ENCODE data around the gene PRSS53. TPM values are rescaled to one million over a fixed set of nuclear protein-coding genes. Genes with fewer than 3 reads are reported as not detected.

Gene PRSS53
- total RNA-seq, 2 donors from 2014 or later, result 1.7 to 2.8 TPM

GRCh38 chr16:31038993-31039392, 49.8 kb downstream of the PRSS53 start:
- no peak overlapping the region for H3K9ac ChIP-seq (ENCODE audit: extremely low read depth, low read length, poor library complexity, severe bottlenecking)
- DNase-seq, result no peak
- H3K9me3 Mint-ChIP-seq, result no peaks in the 10 kb centered on the region
- H3K9me3 ChIP-seq (ENCODE audit: control insufficient read depth, low read length), result no peaks in the 10 kb centered on the region
- no peaks in the 10 kb centered on the region for H3K4me1 ChIP-seq (ENCODE audit: control insufficient read depth, insufficient read depth, low read length)
- no peak for TF ChIP-seq CTCF (conservative IDR thresholded peaks at IDR 0.05)
- H3K4me1 Mint-ChIP-seq, result peaks cover 2% of the 10 kb centered on the region
- WGBS, 2 experiments (ENCODE audit: insufficient coverage in 1 of 2, insufficient read length in 1 of 2), result 92% methylated on average over 2 of the region's 2 CpGs; no CpG with 5 or more reads in 1 of the 2 experiments
- H3K36me3 ChIP-seq (ENCODE audit: control insufficient read depth, insufficient read depth, low read length), result peaks cover 15% of the 10 kb centered on the region
- no peak overlapping the region for H3K27ac Mint-ChIP-seq
- no peaks in the 10 kb centered on the region for H3K27me3 Mint-ChIP-seq (ENCODE audit: insufficient read depth)
- H3K4me3 Mint-ChIP-seq, result no peak overlapping the region
- H3K36me3 Mint-ChIP-seq (ENCODE audit: low read depth), result peaks cover 30% of the 10 kb centered on the region
- no peak overlapping the region for H3K4me3 ChIP-seq (ENCODE audit: low read length)
- no peak overlapping the region for H3K27ac ChIP-seq (ENCODE audit: low read depth, low read length)
- no peaks in the 10 kb centered on the region for H3K27me3 ChIP-seq (ENCODE audit: control insufficient read depth, insufficient read depth, low read length, poor library complexity, severe bottlenecking)

- H3K36me3 ChIP-seq (ENCODE audit: control insufficient read depth, insufficient read depth, low read length), result peaks cover 6% of the 10 kb centered on the region
- Mint-ChIP-seq H3K27ac (no peak overlapping the region), H3K9me3 (no peaks in the 10 kb centered on the region), H3K36me3 (ENCODE audit: low read depth) (peaks cover 30% of the 10 kb centered on the region), H3K4me1 (peaks cover 6% of the 10 kb centered on the region), H3K4me3 (no peak overlapping the region), H3K27me3 (ENCODE audit: insufficient read depth) (peaks cover 1% of the 10 kb centered on the region)
- 76% methylated on average over 2 of the region's 2 CpGs; no CpG with 5 or more reads in 1 of the 2 experiments for WGBS, 2 experiments (ENCODE audit: insufficient coverage in 1 of 2, insufficient read length in 1 of 2)
- no peak overlapping the region for H3K27ac ChIP-seq (ENCODE audit: low read depth, low read length)
- no peaks in the 10 kb centered on the region for H3K27me3 ChIP-seq (ENCODE audit: control insufficient read depth, insufficient read depth, low read length, poor library complexity, severe bottlenecking)
- DNase-seq, result no peak
- H3K4me3 ChIP-seq (ENCODE audit: low read length), result no peak overlapping the region
- no peaks in the 10 kb centered on the region for H3K9me3 ChIP-seq (ENCODE audit: control insufficient read depth, low read length)
- TF ChIP-seq CTCF (conservative IDR thresholded peaks at IDR 0.05), result no peak
- no peak overlapping the region for H3K9ac ChIP-seq (ENCODE audit: extremely low read depth, low read length, poor library complexity, severe bottlenecking)
- no peaks in the 10 kb centered on the region for H3K4me1 ChIP-seq (ENCODE audit: control insufficient read depth, insufficient read depth, low read length)
Measured at GRCh38 chr16:31036691-31037090, 52.1 kb downstream of the PRSS53 start.

- H3K9ac ChIP-seq (ENCODE audit: extremely low read depth, low read length, poor library complexity, severe bottlenecking), result peak overlapping the region; percentile 78
- peaks cover 18% of the 10 kb centered on the region for H3K36me3 Mint-ChIP-seq (ENCODE audit: low read depth)
- peaks cover 8% of the 10 kb centered on the region for H3K27me3 Mint-ChIP-seq (ENCODE audit: insufficient read depth)
- peak overlapping the region; percentile 80 for H3K27ac Mint-ChIP-seq
- no peaks in the 10 kb centered on the region for H3K9me3 Mint-ChIP-seq
- H3K4me3 Mint-ChIP-seq, result peak overlapping the region; percentile 90
- peak overlapping the region; percentile 98 for H3K4me3 ChIP-seq (ENCODE audit: low read length)
- H3K27me3 ChIP-seq (ENCODE audit: control insufficient read depth, insufficient read depth, low read length, poor library complexity, severe bottlenecking), result no peaks in the 10 kb centered on the region
- no peak for TF ChIP-seq CTCF (conservative IDR thresholded peaks at IDR 0.05)
- peak; percentile 93 for DNase-seq
- no peaks in the 10 kb centered on the region for H3K4me1 ChIP-seq (ENCODE audit: control insufficient read depth, insufficient read depth, low read length)
- H3K9me3 ChIP-seq (ENCODE audit: control insufficient read depth, low read length), result no peaks in the 10 kb centered on the region
- peaks cover 6% of the 10 kb centered on the region for H3K4me1 Mint-ChIP-seq
- peaks cover 6% of the 10 kb centered on the region for H3K36me3 ChIP-seq (ENCODE audit: control insufficient read depth, insufficient read depth, low read length)
- no peak overlapping the region for H3K27ac ChIP-seq (ENCODE audit: low read depth, low read length)
- WGBS, 2 experiments (ENCODE audit: insufficient coverage in 1 of 2, insufficient read length in 1 of 2), result 0% methylated on average over 17 to 47 of the region's 47 CpGs
Measured at GRCh38 chr16:31033709-31034492, 54.8 kb downstream of the PRSS53 start.

Other genes with a start within 250 kb of the PRSS53 start
- 10 to 100 TPM; 64.7 to 67.6 TPM for gene BCL7C, start 194.9 kb downstream of the PRSS53 start, total RNA-seq
- 1 to 10 TPM; 3.1 to 3.3 TPM for gene CTF1, start 192.3 kb downstream of the PRSS53 start, total RNA-seq
- gene FBXL19, start 165.4 kb downstream of the PRSS53 start, total RNA-seq, result 10 to 100 TPM; 74.0 to 84.3 TPM
- gene ORAI3, start 139.9 kb downstream of the PRSS53 start, total RNA-seq, result 10 to 100 TPM; 16.9 to 17.7 TPM
- gene SETD1A, start 131.2 kb downstream of the PRSS53 start, total RNA-seq, result 10 to 100 TPM; 23.8 to 25.0 TPM
- 1 to 10 TPM; 4.1 to 4.8 TPM for gene HSD3B7, start 103.7 kb downstream of the PRSS53 start, total RNA-seq
- gene STX1B, start 78.3 kb downstream of the PRSS53 start, total RNA-seq, result 1 to 10 TPM; 3.2 to 7.0 TPM
- gene STX4, start 55.4 kb downstream of the PRSS53 start, total RNA-seq, result 10 to 100 TPM; 34.4 to 37.6 TPM
- gene ZNF668, start 14.7 kb downstream of the PRSS53 start, total RNA-seq, result 10 to 100 TPM; 11.2 to 12.6 TPM
- gene ZNF646, start 14.5 kb downstream of the PRSS53 start, total RNA-seq, result 10 to 100 TPM; 24.9 to 29.2 TPM
- gene VKORC1, start 5.9 kb upstream of the PRSS53 start, total RNA-seq, result 10 to 100 TPM; 53.7 to 63.0 TPM
- 10 to 100 TPM; 47.0 to 57.7 TPM for gene BCKDK, start 19.4 kb upstream of the PRSS53 start, total RNA-seq
- gene KAT8, start 28.7 kb upstream of the PRSS53 start, total RNA-seq, result 10 to 100 TPM; 51.0 to 55.8 TPM
- 10 to 100 TPM; 79.7 to 80.1 TPM for gene PRSS8, start 46.8 kb upstream of the PRSS53 start, total RNA-seq
- under 1 TPM; 0.22 to 0.71 TPM for gene PRSS36, start 61.1 kb upstream of the PRSS53 start, total RNA-seq
- gene FUS, start 91.2 kb upstream of the PRSS53 start, total RNA-seq, result 100 to 1,000 TPM; 698 to 827 TPM
- 10 to 100 TPM; 26.3 to 29.8 TPM for gene PYCARD, start 113.8 kb upstream of the PRSS53 start, total RNA-seq
- gene TRIM72, start 125.2 kb upstream of the PRSS53 start, total RNA-seq, result under 1 TPM; 0.15 to 0.20 TPM
- gene PYDC1, start 128.2 kb upstream of the PRSS53 start, total RNA-seq, result not detected
- gene ITGAM, start 171.0 kb upstream of the PRSS53 start, total RNA-seq, result under 1 TPM; 0.57 to 0.69 TPM

Data from endodermal cell (in vitro differentiated cells).